Mammary epithelial cell (primary cell): ENCODE results near the gene GRM4.

Experiments
- CTCF ChIP-seq, 2 donors: IDR thresholded peaks in 1 of 2; conservative IDR thresholded peaks in 1 of 2; 2 replicates each; pipeline ENCODE4 v1.5.1; 2011 to 2012; ENCODE audit warnings: inconsistent platforms in 2 of 2, low read length in 2 of 2, mild to moderate bottlenecking in 2 of 2, control low read depth in 1 of 2, low read depth in 1 of 2; ENCODE audit not compliant: insufficient read depth in 1 of 2; ENCODE audit errors: extremely low read depth in 1 of 2
- EZH2 ChIP-seq: IDR thresholded peaks from 2 replicates; pipeline ENCODE4 v1.6.1; 2012; ENCODE audit warnings: low read length, inconsistent platforms, borderline replicate concordance

- no peak for TF ChIP-seq CTCF (conservative IDR thresholded peaks at IDR 0.05 in 1 of 2, IDR thresholded peaks at IDR 0.05 in 1 of 2; ENCODE audit: extremely low read depth in 1 of 2, insufficient read depth in 1 of 2, low read depth in 1 of 2, low read length in 2 of 2)
- TF ChIP-seq EZH2 = no peak
Observed at GRCh38 chr6:34103321-34103720, 42.6 kb downstream of the GRM4 start.
